HG02938 (cell line): ENCODE measurements around the gene SLC1A5.
"Not testable (repeated sequence)": the region's sequence is repeated elsewhere in the genome, so short reads cannot be mapped to it uniquely, and the experiment has no call there.

Source experiments
- ATAC-seq: cut with Tn5 transposase; IDR thresholded peaks from one replicate; pipeline ENCODE4 v1.9.1; 2021; ENCODE audit warnings: mild to moderate bottlenecking, moderate library complexity; ENCODE audit not compliant: unreplicated experiment

The SLC1A5 gene

GRCh38 chr19:46772170-46773017 lies 16.0 kb downstream of the SLC1A5 start:
- no peak for ATAC-seq

GRCh38 chr19:46768746-46769145 lies 19.6 kb downstream of the SLC1A5 start:
- not testable (repeated sequence) for ATAC-seq

GRCh38 chr19:46766569-46767317 lies 21.7 kb downstream of the SLC1A5 start:
- ATAC-seq: no peak

- ATAC-seq: no peak
Observed at GRCh38 chr19:46764817-46765291, 23.5 kb downstream of the SLC1A5 start.

- no peak for ATAC-seq
Observed at GRCh38 chr19:46762245-46762890, 26.0 kb downstream of the SLC1A5 start.

GRCh38 chr19:46761418-46761831 lies 27.0 kb downstream of the SLC1A5 start:
- ATAC-seq: no peak

- not testable (repeated sequence) for ATAC-seq
Observed at GRCh38 chr19:46760897-46761296, 27.5 kb downstream of the SLC1A5 start.

GRCh38 chr19:46760363-46760762 lies 28.0 kb downstream of the SLC1A5 start:
- ATAC-seq: no peak

- no peak for ATAC-seq
Observed at GRCh38 chr19:46759817-46760333, 28.5 kb downstream of the SLC1A5 start.

- ATAC-seq: no peak
Observed at GRCh38 chr19:46759206-46759605, 29.2 kb downstream of the SLC1A5 start.

- ATAC-seq: no peak
Observed at GRCh38 chr19:46756544-46756888, 31.9 kb downstream of the SLC1A5 start.

- ATAC-seq: no peak
Observed at GRCh38 chr19:46755853-46756543, 32.4 kb downstream of the SLC1A5 start.

GRCh38 chr19:46755077-46755852 lies 33.1 kb downstream of the SLC1A5 start:
- no peak for ATAC-seq

GRCh38 chr19:46753420-46754155 lies 34.8 kb downstream of the SLC1A5 start:
- no peak for ATAC-seq

- ATAC-seq: no peak
Observed at GRCh38 chr19:46748325-46749109, 39.9 kb downstream of the SLC1A5 start.

GRCh38 chr19:46746281-46747057 lies 41.9 kb downstream of the SLC1A5 start, which contains the start of gene STRN4:
STRN4 (minus strand) TSS chr19:46746450; CDS start chr19:46746430, 20 bp downstream.
- no peak for ATAC-seq

GRCh38 chr19:46745521-46746280 lies 42.7 kb downstream of the SLC1A5 start, which contains the start of gene FKRP:
FKRP (plus strand) TSS chr19:46746057; CDS start chr19:46755451, 9,394 bp downstream.
- ATAC-seq: no peak
